Neural cell (in vitro differentiated cells): ENCODE measurements around the gene RGS14.

Experiments
- EP300 ChIP-seq: fragments of 450-650 bp; conservative IDR thresholded peaks from 2 replicates; pipeline ENCODE4 v1.6.1; 2014; ENCODE audit warnings: antibody characterized with exemption, mild to moderate bottlenecking, moderate library complexity; ENCODE audit not compliant: poor library complexity, severe bottlenecking
- EZH2 ChIP-seq: fragments of 200-600, 300-800 bp; shearing (Covaris generic), sonication (generic); IDR thresholded peaks from 2 replicates; pipeline ENCODE4 v1.6.1; 2014; ENCODE audit warnings: antibody characterized with exemption, low read length, borderline replicate concordance, mild to moderate bottlenecking; ENCODE audit not compliant: insufficient read depth, poor library complexity, severe bottlenecking
- POLR2AphosphoS5 ChIP-seq: IDR thresholded peaks from 2 replicates; pipeline ENCODE4 v1.6.1; 2012
- RAD21 ChIP-seq: fragments of 450-650 bp; conservative IDR thresholded peaks from 2 replicates; pipeline ENCODE4 v1.6.1; 2014; ENCODE audit warnings: antibody characterized with exemption, mild to moderate bottlenecking, moderate library complexity
- REST ChIP-seq: IDR thresholded peaks from 2 replicates; pipeline ENCODE4 v1.6.1; 2012; ENCODE audit warnings: borderline replicate concordance
- SMC3 ChIP-seq: fragments of 450-650 bp; conservative IDR thresholded peaks from 2 replicates; pipeline ENCODE4 v1.6.1; 2014; ENCODE audit warnings: antibody characterized with exemption, mild to moderate bottlenecking, moderate library complexity; ENCODE audit not compliant: poor library complexity
- TF ChIP-seq, protein P1 (sequence below): fragments of 450-650 bp; IDR thresholded peaks from 2 replicates; pipeline ENCODE4 v1.5.1; 2014; ENCODE audit warnings: antibody characterized with exemption, mild to moderate bottlenecking, moderate library complexity; ENCODE audit not compliant: poor library complexity, severe bottlenecking

DNA sequence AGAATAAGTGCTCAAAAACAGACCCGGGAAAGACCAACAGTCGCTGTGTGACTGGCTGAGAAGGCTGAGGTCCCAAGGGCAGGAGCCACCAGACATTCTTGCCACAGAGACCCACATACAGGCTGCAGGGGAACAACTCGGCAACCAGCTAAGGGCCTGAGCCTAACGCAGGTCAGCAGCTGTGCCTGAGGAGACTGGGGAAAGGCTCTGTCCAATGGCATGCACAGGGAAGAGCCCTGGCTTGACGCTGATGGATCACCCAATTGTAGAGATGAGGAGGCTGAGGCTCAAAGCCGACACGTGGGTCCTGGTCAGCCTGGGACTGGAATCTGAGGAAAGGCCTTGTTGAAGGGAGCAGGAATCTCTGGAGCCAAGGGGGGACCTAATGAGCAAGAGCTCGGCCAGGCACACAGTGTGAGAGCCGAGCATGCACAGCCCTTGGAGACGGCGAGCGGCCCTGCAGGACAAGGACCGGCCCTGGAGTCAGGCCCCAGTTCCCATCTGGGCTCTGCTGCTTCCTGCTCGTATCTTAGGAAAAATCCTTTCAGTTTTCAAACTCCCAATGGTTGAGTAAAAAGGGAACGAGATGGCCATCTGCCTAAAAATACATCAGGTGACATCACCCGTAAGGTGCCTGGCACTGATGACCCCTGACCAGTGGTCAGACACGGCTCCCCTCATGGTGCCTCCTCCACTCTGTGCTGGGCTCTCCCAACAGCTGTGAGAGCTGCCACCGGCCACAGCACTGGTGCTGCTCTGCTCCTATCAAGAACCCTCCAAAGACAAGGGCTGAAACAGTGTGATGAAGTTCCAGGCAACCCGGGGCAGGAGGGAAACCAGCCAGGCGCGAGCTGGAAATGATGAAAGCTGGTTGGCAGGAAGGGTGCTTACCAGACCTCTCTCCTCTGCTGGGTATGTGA lies 22.7 kb upstream of the RGS14 start:
- TF ChIP-seq, protein P1, sequence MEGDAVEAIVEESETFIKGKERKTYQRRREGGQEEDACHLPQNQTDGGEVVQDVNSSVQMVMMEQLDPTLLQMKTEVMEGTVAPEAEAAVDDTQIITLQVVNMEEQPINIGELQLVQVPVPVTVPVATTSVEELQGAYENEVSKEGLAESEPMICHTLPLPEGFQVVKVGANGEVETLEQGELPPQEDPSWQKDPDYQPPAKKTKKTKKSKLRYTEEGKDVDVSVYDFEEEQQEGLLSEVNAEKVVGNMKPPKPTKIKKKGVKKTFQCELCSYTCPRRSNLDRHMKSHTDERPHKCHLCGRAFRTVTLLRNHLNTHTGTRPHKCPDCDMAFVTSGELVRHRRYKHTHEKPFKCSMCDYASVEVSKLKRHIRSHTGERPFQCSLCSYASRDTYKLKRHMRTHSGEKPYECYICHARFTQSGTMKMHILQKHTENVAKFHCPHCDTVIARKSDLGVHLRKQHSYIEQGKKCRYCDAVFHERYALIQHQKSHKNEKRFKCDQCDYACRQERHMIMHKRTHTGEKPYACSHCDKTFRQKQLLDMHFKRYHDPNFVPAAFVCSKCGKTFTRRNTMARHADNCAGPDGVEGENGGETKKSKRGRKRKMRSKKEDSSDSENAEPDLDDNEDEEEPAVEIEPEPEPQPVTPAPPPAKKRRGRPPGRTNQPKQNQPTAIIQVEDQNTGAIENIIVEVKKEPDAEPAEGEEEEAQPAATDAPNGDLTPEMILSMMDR: no peak
- TF ChIP-seq EP300: no peak
- TF ChIP-seq EZH2: no peak
- TF ChIP-seq RAD21: no peak
- no peak for TF ChIP-seq POLR2AphosphoS5
- TF ChIP-seq REST: no peak
- TF ChIP-seq SMC3: no peak
